ENCODE measurements around the gene AEBP2.

GRCh38 chr12:19548834-19549233 lies 109.5 kb downstream of the AEBP2 start:
- TF ChIP-seq CTCF (IDR thresholded peaks at IDR 0.05; ENCODE audit: insufficient read depth, low read length, poor library complexity, severe bottlenecking), result no peak
- TF ChIP-seq EZH2phosphoT487 (conservative IDR thresholded peaks at IDR 0.05; ENCODE audit: low read length), result no peak
